ENCODE results near the gene HMGB2.

DNA sequence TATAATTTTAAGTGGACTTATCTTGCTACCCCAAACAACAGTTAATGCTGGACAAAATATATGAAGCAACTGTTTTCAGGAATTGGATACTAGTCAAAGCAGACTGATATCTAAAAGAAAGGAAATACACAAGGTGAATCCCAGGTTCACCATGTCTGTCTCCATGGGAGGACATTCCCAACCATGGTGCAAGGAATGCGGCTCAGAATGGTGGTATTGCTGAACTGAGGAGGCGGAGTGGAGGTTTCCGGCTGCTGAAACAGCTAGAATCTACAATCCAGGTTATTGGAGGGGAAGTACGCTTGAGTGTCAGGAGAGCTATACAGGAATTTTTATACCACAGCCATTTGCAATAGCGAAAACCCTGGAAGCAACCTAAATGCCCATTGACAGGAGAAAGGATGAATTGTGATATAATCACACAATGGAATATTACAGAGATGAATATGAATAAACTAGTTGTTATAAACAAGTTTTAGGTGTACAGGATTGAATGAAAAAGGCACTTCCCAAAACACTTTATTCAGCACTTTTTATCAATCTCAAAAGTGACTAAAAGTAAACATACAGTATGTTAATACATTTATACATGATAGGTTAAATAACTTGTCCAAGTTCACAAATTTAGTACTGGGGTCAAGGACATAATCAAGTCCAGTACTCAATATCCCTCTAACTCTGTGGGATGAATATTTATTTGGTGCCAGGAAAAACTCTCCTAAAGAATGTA, 9.0 kb downstream of the HMGB2 start:
- TF ChIP-seq CTCF (IDR thresholded peaks at IDR 0.05; ENCODE audit: poor library complexity) (no peak), EZH2 (IDR thresholded peaks at IDR 0.05; ENCODE audit: borderline replicate concordance) (no peak)

Data from hepatocyte (in vitro differentiated cells).